ENCODE measurements around the gene ZNF526. TPM values are rescaled to one million over a fixed set of nuclear protein-coding genes. Genes with fewer than 3 reads are reported as not detected.

The ZNF526 gene
- total and polyA plus RNA-seq, 9 donors: 5.4 to 8.7 (median 6.5) TPM

GRCh38 chr19:42220751-42221097, 612 bp downstream of the ZNF526 start:
- H3K36me3 ChIP-seq (ENCODE audit: control insufficient read depth, insufficient read depth, low read length): peaks cover 26% of the 10 kb centered on the region
- H3K27ac ChIP-seq (ENCODE audit: low read length): peak overlapping the region; percentile 86
- peak overlapping the region; percentile 85 for H3K4me3 ChIP-seq (ENCODE audit: low read length)
- H3K4me1 ChIP-seq (ENCODE audit: control insufficient read depth, insufficient read depth, low read length): peaks cover 35% of the 10 kb centered on the region
- DNase-seq: no peak
- no peaks in the 10 kb centered on the region for H3K9me3 ChIP-seq (replicated peaks; ENCODE audit: control insufficient read depth, low read depth, low read length)
- H3K27me3 ChIP-seq (ENCODE audit: control insufficient read depth, insufficient read depth, low read length): no peaks in the 10 kb centered on the region
- 0% methylated on average over 6 of the region's 6 CpGs for WGBS (ENCODE audit: insufficient coverage)

- DNase-seq: no peak
- WGBS (ENCODE audit: insufficient coverage): 93% methylated on average over 34 of the region's 37 CpGs
- Histone ChIP-seq H3K4me1 (ENCODE audit: control insufficient read depth, insufficient read depth, low read length) (peaks cover 18% of the 10 kb centered on the region), H3K4me3 (ENCODE audit: low read length) (no peak overlapping the region), H3K27me3 (ENCODE audit: control insufficient read depth, insufficient read depth, low read length) (no peaks in the 10 kb centered on the region), H3K36me3 (ENCODE audit: control insufficient read depth, insufficient read depth, low read length) (peaks cover 63% of the 10 kb centered on the region), H3K9me3 (replicated peaks; ENCODE audit: control insufficient read depth, low read depth, low read length) (no peaks in the 10 kb centered on the region), H3K27ac (ENCODE audit: low read length) (no peak overlapping the region)
Measured at GRCh38 chr19:42224940-42225717, 5.0 kb downstream of the ZNF526 start.

- peaks cover 70% of the 10 kb centered on the region for H3K36me3 ChIP-seq (ENCODE audit: control insufficient read depth, insufficient read depth, low read length)
- H3K9me3 ChIP-seq (replicated peaks; ENCODE audit: control insufficient read depth, low read depth, low read length): no peaks in the 10 kb centered on the region
- WGBS (ENCODE audit: insufficient coverage): 94% methylated on average over 29 of the region's 33 CpGs
- H3K27ac ChIP-seq (ENCODE audit: low read length): no peak overlapping the region
- H3K27me3 ChIP-seq (ENCODE audit: control insufficient read depth, insufficient read depth, low read length): no peaks in the 10 kb centered on the region
- H3K4me1 ChIP-seq (ENCODE audit: control insufficient read depth, insufficient read depth, low read length): peaks cover 15% of the 10 kb centered on the region
- no peak for DNase-seq
- H3K4me3 ChIP-seq (ENCODE audit: low read length): no peak overlapping the region
Measured at GRCh38 chr19:42225718-42226292, 5.7 kb downstream of the ZNF526 start.

GRCh38 chr19:42226886-42227285, 6.8 kb downstream of the ZNF526 start:
- DNase-seq: no peak
- Histone ChIP-seq H3K36me3 (ENCODE audit: control insufficient read depth, insufficient read depth, low read length) (peaks cover 80% of the 10 kb centered on the region), H3K4me1 (ENCODE audit: control insufficient read depth, insufficient read depth, low read length) (peaks cover 8% of the 10 kb centered on the region), H3K27me3 (ENCODE audit: control insufficient read depth, insufficient read depth, low read length) (no peaks in the 10 kb centered on the region), H3K9me3 (replicated peaks; ENCODE audit: control insufficient read depth, low read depth, low read length) (no peaks in the 10 kb centered on the region), H3K27ac (ENCODE audit: low read length) (no peak overlapping the region), H3K4me3 (ENCODE audit: low read length) (no peak overlapping the region)
- WGBS (ENCODE audit: insufficient coverage): no CpG with 5 or more reads among the region's 1 CpG

- 92% methylated on average over 2 of the region's 4 CpGs for WGBS (ENCODE audit: insufficient coverage)
- H3K27me3 ChIP-seq (ENCODE audit: control insufficient read depth, insufficient read depth, low read length): no peaks in the 10 kb centered on the region
- H3K4me3 ChIP-seq (ENCODE audit: low read length): no peak overlapping the region
- no peak overlapping the region for H3K27ac ChIP-seq (ENCODE audit: low read length)
- peaks cover 87% of the 10 kb centered on the region for H3K36me3 ChIP-seq (ENCODE audit: control insufficient read depth, insufficient read depth, low read length)
- DNase-seq: no peak
- peaks cover 8% of the 10 kb centered on the region for H3K4me1 ChIP-seq (ENCODE audit: control insufficient read depth, insufficient read depth, low read length)
- no peaks in the 10 kb centered on the region for H3K9me3 ChIP-seq (replicated peaks; ENCODE audit: control insufficient read depth, low read depth, low read length)
Measured at GRCh38 chr19:42228641-42229040, 8.5 kb downstream of the ZNF526 start.

- no peak overlapping the region for H3K4me3 ChIP-seq (ENCODE audit: low read length)
- no peaks in the 10 kb centered on the region for H3K9me3 ChIP-seq (replicated peaks; ENCODE audit: control insufficient read depth, low read depth, low read length)
- peaks cover 92% of the 10 kb centered on the region for H3K36me3 ChIP-seq (ENCODE audit: control insufficient read depth, insufficient read depth, low read length)
- H3K4me1 ChIP-seq (ENCODE audit: control insufficient read depth, insufficient read depth, low read length): peaks cover 8% of the 10 kb centered on the region
- no peak overlapping the region for H3K27ac ChIP-seq (ENCODE audit: low read length)
- 30% methylated on average over 1 of the region's 4 CpGs for WGBS (ENCODE audit: insufficient coverage)
- no peaks in the 10 kb centered on the region for H3K27me3 ChIP-seq (ENCODE audit: control insufficient read depth, insufficient read depth, low read length)
- DNase-seq: no peak
Measured at GRCh38 chr19:42229301-42229854, 9.3 kb downstream of the ZNF526 start.

GRCh38 chr19:42229855-42230351, 9.8 kb downstream of the ZNF526 start:
- WGBS (ENCODE audit: insufficient coverage): 34% methylated on average over 3 of the region's 8 CpGs
- H3K27ac ChIP-seq (ENCODE audit: low read length): no peak overlapping the region
- no peak for DNase-seq
- no peak overlapping the region for H3K4me3 ChIP-seq (ENCODE audit: low read length)
- H3K27me3 ChIP-seq (ENCODE audit: control insufficient read depth, insufficient read depth, low read length): no peaks in the 10 kb centered on the region
- peaks cover 92% of the 10 kb centered on the region for H3K36me3 ChIP-seq (ENCODE audit: control insufficient read depth, insufficient read depth, low read length)
- H3K9me3 ChIP-seq (replicated peaks; ENCODE audit: control insufficient read depth, low read depth, low read length): no peaks in the 10 kb centered on the region
- H3K4me1 ChIP-seq (ENCODE audit: control insufficient read depth, insufficient read depth, low read length): peaks cover 8% of the 10 kb centered on the region

GRCh38 chr19:42230571-42230970, 10.5 kb downstream of the ZNF526 start:
- peaks cover 8% of the 10 kb centered on the region for H3K4me1 ChIP-seq (ENCODE audit: control insufficient read depth, insufficient read depth, low read length)
- H3K36me3 ChIP-seq (ENCODE audit: control insufficient read depth, insufficient read depth, low read length): peaks cover 92% of the 10 kb centered on the region
- no peaks in the 10 kb centered on the region for H3K27me3 ChIP-seq (ENCODE audit: control insufficient read depth, insufficient read depth, low read length)
- no peak for DNase-seq
- H3K4me3 ChIP-seq (ENCODE audit: low read length): no peak overlapping the region
- no CpG with 5 or more reads among the region's 4 CpGs for WGBS (ENCODE audit: insufficient coverage)
- H3K27ac ChIP-seq (ENCODE audit: low read length): no peak overlapping the region
- no peaks in the 10 kb centered on the region for H3K9me3 ChIP-seq (replicated peaks; ENCODE audit: control insufficient read depth, low read depth, low read length)

GRCh38 chr19:42232435-42232834, 12.3 kb downstream of the ZNF526 start:
- WGBS (ENCODE audit: insufficient coverage): 91% methylated on average over 7 of the region's 10 CpGs
- peaks cover 90% of the 10 kb centered on the region for H3K36me3 ChIP-seq (ENCODE audit: control insufficient read depth, insufficient read depth, low read length)
- no peak for DNase-seq

GRCh38 chr19:42233106-42233505, 13.0 kb downstream of the ZNF526 start:
- no peaks in the 10 kb centered on the region for H3K27me3 ChIP-seq (ENCODE audit: control insufficient read depth, insufficient read depth, low read length)
- H3K36me3 ChIP-seq (ENCODE audit: control insufficient read depth, insufficient read depth, low read length): peaks cover 88% of the 10 kb centered on the region
- H3K27ac ChIP-seq (ENCODE audit: low read length): no peak overlapping the region
- no peaks in the 10 kb centered on the region for H3K9me3 ChIP-seq (replicated peaks; ENCODE audit: control insufficient read depth, low read depth, low read length)
- WGBS (ENCODE audit: insufficient coverage): 94% methylated on average over 2 of the region's 7 CpGs
- no peak for DNase-seq
- peaks cover 8% of the 10 kb centered on the region for H3K4me1 ChIP-seq (ENCODE audit: control insufficient read depth, insufficient read depth, low read length)
- H3K4me3 ChIP-seq (ENCODE audit: low read length): no peak overlapping the region

More at GRCh38 chr19:42232435-42232834, 12.3 kb downstream of the ZNF526 start:
- Histone ChIP-seq H3K27me3 (ENCODE audit: control insufficient read depth, insufficient read depth, low read length) (no peaks in the 10 kb centered on the region), H3K27ac (ENCODE audit: low read length) (no peak overlapping the region), H3K9me3 (replicated peaks; ENCODE audit: control insufficient read depth, low read depth, low read length) (no peaks in the 10 kb centered on the region), H3K4me3 (ENCODE audit: low read length) (no peak overlapping the region), H3K4me1 (ENCODE audit: control insufficient read depth, insufficient read depth, low read length) (peaks cover 8% of the 10 kb centered on the region)
